ENCODE measurements around the gene CDKN2AIP.

DNA sequence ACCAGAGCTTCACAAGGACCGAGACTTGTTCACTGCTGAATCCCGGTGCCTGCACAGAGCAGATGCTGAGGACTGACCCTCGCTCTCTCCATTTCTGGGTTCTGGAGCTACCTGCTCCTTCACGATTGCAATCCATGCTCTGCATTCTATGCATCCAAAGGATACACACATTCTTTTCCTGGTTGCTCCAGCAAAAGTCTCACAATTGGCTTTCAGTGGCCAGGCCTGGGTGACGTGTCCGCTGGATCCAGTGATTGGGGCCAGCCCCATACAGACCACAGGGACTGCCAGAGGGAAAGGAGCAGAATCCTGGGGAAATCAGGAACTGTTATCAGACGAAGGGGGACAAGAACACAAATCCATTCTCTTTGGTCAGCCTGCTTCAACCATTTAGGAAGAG, 14.9 kb upstream of the CDKN2AIP start:
- TF ChIP-seq POLR2A (IDR thresholded peaks at IDR 0.05), result no peak
- TF ChIP-seq, protein P1, sequence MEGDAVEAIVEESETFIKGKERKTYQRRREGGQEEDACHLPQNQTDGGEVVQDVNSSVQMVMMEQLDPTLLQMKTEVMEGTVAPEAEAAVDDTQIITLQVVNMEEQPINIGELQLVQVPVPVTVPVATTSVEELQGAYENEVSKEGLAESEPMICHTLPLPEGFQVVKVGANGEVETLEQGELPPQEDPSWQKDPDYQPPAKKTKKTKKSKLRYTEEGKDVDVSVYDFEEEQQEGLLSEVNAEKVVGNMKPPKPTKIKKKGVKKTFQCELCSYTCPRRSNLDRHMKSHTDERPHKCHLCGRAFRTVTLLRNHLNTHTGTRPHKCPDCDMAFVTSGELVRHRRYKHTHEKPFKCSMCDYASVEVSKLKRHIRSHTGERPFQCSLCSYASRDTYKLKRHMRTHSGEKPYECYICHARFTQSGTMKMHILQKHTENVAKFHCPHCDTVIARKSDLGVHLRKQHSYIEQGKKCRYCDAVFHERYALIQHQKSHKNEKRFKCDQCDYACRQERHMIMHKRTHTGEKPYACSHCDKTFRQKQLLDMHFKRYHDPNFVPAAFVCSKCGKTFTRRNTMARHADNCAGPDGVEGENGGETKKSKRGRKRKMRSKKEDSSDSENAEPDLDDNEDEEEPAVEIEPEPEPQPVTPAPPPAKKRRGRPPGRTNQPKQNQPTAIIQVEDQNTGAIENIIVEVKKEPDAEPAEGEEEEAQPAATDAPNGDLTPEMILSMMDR (IDR thresholded peaks at IDR 0.05), result no peak
- no peak for TF ChIP-seq POLR2AphosphoS5 (IDR thresholded peaks at IDR 0.05)
- TF ChIP-seq EP300 (IDR thresholded peaks at IDR 0.05), result no peak

Data from stomach (tissue), 4 donors.